Activated T-cell treated with anti-CD3 and anti-CD28 coated beads, Interleukin-2, amount 50 U/mL, for 1 hour (primary cell): ENCODE measurements around the gene TAMM41.
"Not testable (repeated sequence)": the region's sequence is repeated elsewhere in the genome, so short reads cannot be mapped to it uniquely, and the experiment has no call there.

Source experiments
- DNase-seq: peaks from one replicate; pipeline ENCODE4 v3.0.0-alpha.2; 2020

The TAMM41 gene

DNA sequence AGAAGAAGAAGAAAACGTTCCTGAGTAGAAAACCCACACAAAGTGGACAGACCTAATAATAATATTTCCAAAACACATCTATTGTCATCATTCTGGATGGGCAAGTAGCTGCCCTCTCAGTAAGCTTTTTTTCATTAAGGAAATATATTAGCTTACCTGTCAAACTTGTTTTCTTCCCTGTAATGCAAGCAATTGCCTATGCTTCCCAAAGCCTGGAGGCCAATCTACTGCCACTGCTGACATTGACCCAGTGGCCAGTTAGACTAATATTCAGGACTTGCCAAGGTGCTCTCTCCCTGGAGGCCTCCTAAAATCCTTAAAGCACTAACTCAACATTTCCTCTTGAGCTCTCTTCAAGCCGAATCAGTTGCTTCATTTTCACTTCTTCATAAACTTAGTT lies 86.7 kb downstream of the TAMM41 start:
- no peak for DNase-seq

DNA sequence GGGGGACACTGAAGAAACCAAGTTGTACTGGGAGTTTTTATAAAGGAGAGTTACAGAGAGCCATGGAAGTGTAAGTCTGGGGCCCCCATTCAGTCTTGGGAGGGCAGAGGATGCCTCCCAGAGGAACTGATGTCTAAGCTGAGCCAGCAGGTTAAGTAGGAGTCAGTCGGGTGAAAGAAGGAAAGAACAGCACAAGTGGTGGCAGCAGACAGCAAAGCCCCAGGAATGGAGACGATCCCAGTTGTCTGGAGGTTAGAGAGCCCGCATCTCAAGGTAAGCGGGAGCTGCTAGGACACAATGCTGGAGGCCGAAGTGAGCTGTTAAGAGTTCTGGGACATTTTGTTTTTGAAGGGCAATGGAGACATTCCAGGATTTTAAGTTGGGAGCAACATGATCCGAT lies 88.8 kb downstream of the TAMM41 start:
- DNase-seq, result no peak

DNA sequence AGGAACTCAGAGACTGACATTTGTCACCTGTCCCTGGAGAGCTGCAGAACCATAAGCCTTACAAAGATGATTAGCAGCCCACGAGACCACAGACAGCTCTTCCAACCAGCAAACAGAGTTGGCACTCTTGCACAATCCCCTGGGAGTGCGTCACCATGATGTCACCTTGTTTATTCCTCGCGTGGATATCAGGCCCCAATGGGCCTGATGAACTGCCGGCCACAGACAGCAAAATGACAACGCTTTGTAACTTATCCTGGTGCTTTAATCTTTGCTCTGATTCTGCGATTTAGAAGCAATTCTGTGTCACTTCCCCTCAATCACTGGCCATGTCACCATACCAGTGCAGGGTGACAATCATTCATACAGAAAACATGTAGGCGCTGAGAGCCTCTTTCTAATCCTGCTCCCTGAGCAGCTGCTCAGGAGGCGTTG lies 89.2 kb downstream of the TAMM41 start:
- DNase-seq, result no peak

DNA sequence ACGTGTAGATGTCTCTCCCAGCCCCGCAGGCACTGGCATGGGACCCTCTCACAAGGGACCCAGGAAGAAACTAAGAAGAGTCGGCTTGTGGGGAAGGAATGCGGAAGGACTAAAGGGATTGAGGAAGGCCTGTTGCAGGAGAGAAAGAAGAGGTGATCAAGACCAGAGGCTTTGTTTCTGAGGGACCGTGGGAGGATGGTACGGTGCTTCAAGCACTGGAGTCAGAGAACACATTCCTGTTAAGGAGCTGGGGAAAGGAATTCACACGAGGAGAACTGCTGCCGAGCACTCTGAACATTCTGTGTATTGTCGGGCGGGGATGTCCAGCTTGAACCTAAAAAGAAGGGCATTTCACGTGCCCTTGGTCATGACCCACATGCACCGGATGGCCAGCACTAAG lies 91.4 kb downstream of the TAMM41 start:
- no peak for DNase-seq

DNA sequence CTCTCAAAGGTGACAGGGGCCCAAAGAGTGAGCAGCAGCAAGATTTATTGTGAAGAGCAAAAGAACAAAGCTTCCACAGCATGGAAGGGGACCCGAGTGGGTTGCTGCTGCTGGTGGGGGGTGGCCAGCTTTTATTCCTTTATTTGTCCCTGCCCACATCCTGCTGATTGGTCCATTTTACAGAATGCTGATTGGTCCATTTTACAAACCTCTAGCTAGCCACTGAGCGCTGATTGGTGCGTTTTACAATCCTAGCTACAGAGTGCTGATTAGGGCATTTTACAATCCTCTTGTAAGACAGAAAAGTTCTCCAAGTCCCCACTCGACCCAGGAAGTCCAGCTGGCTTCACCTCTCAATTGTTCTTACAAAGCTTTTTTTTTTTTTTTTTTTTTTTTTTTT lies 94.4 kb downstream of the TAMM41 start:
- DNase-seq, result not testable (repeated sequence)

DNA sequence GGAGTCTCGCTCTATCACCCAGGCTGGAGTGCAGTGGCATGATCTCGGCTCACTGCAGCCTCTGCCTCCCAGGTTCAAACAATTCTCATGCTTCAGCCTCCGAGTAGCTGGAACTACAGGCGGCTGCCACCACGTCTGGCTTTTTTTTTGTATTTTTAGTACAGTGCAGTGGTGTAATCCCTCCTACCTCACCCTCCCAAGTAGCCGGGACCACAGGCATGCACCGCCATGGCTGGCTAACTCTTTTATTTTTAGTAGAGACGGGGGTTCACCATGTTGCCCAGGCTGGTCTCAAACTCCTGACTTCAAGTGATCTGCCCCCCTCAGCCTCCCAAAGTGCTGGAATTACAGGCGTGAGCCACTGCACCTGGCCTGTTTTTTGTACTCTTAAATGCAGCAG lies 98.4 kb downstream of the TAMM41 start:
- not testable (repeated sequence) for DNase-seq
